DLD1 (cell line): ENCODE data around the gene PCAT6.
"Not testable (repeated sequence)": the region's sequence is repeated elsewhere in the genome, so short reads cannot be mapped to it uniquely, and the experiment has no call there.

Experiments used
- in situ Hi-C: cut with HindIII; loops from 2 replicates; pipeline ENCODE4 v1.10.0; 2017; ENCODE audit warnings: low sequenced_read_pairs

Gene PCAT6

DNA sequence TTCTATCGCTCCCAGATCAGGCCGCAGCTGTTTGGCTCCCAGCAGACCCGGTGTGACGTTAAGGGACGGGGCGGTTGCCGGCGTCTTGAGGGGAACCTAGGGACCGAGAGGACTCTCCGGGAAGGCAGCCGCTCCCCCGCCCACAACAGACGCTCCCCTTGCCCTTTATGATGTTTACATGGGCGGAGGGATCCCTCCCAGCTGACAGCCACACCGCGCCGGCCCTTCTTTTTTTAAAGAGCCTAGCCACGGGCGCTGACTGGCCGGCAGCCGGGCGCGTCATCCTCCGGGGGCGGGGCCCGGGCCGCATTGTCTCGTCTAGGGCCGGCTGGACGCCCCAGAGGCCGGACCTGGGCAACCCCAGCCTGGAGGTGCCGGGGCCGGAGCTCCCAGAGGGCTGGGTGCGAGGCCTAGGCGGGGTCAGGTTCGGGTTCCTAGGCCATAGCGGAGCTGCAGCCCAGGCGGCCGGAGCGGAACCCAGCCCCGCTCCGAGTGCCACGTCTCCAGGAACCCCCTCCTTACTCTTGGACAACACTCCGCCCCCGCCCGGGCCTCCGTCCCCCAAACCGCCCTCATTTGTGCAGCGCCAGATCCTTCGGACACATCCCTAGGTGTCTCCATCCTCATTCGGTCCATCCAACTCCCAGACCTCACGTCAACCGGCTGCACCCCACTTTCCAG lies at the start of gene PCAT6:
Gene PCAT6, plus strand, starts transcription at position 340 of the 681 bp plus-strand sequence.
- in situ Hi-C loops: no loop called here

DNA sequence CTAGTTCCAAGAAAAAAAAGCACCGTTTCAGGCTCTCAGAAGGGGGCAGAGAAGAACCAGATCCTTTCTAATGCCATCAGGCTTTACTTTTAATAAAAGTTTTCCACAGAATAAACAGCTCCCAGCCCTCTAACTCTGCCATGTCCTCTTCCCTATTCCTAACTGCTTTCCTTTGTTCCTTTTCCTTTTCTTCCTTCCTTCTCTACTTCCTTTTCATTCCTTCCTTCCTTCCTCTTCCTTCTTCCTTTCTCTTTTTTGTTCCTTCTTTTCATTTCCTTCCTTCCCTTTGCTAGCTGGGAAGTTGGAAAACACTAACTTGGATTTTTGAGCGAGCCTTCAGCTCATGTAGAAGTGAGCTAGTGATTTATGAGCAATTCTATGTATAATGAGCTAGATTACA lies 48.7 kb upstream of the PCAT6 start:
- in situ Hi-C loops: no loop called here

DNA sequence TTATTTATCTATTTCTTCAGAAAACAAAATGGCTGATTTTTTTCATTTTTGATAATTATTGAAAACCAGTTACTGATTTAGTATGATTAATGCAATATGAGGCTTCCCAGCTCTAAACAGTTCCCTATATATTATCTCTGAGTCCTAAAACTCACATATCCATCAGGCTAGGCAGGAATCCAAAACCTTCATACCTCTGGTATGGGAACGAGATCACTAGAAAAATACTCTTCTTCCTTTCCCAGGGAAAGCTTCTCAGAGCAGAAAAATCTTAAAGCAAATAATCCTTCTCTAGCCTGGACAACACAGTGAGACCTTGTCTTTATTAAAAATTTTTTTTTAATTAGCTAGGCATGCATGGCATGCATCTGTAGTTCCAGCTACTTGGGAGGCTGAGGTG lies 45.0 kb upstream of the PCAT6 start:
- in situ Hi-C loops: no loop called here

- in situ Hi-C loops: no loop called here
Measured at GRCh38 chr1:202770135-202770534, 40.6 kb upstream of the PCAT6 start.

DNA sequence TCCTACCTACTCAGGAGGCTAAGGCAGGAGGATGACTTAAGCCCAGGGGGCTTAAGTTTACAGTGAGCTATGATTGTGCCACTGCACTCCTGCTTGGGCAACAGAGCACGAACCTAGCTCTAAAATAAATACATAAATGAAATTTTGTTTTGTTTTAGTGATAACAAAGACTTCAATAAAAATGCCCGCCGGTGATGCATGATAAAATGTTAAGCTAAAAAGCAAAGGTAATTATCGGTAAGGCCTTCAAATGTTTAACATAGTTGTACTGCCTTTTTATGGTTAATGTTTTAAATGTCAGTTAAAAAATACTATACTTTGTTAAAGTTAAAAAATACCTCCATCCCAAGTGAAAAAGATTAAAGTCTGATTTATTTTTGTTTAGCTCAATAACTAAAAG lies 29.6 kb upstream of the PCAT6 start:
- in situ Hi-C loops: no loop called here

DNA sequence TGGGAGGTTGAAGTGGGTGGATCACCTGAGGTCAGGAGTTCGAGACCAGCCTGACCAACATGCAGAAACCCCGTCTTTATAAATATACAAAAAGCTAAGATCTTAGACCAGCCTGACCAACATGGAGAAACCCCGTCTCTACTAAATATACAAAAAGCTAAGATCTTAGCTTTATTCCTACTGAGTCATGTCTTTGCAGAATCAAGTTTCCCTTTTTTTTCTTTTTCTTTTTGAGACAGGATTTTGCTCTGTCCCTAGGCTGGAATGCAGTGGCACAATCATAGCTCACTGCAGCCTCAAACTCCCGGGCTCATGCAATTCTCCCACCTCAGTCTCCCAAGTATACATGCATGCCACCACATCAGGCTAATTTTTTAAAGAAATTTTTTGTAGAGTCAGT lies 23.9 kb upstream of the PCAT6 start:
- in situ Hi-C loops: no loop called here

DNA sequence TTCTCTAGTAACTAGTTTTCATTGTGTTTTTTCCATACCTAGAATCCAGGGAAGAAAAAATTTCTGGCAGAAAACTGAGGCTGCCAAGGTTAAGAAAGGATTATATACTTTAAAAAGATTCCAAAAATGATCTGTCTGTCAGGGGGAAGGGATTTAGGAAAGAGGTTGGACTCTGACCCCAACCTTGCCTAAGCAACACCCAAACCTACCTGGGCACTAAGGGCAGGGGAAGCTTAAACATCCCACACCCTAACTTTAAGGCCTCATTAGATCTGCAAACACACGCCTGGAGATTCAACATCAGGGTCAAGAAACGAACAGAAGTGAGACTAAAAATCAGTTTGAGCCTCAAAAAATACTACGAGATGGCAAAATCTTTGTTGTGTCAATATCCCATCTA lies 22.0 kb upstream of the PCAT6 start:
- in situ Hi-C loops: no loop called here

- in situ Hi-C loops: no loop called here
Measured at GRCh38 chr1:202791077-202791747, 19.5 kb upstream of the PCAT6 start.

- in situ Hi-C loops: no loop called here
Measured at GRCh38 chr1:202794051-202794740, 16.6 kb upstream of the PCAT6 start.

- in situ Hi-C loops: not testable (repeated sequence)
Measured at GRCh38 chr1:202794931-202795330, 15.8 kb upstream of the PCAT6 start.

DNA sequence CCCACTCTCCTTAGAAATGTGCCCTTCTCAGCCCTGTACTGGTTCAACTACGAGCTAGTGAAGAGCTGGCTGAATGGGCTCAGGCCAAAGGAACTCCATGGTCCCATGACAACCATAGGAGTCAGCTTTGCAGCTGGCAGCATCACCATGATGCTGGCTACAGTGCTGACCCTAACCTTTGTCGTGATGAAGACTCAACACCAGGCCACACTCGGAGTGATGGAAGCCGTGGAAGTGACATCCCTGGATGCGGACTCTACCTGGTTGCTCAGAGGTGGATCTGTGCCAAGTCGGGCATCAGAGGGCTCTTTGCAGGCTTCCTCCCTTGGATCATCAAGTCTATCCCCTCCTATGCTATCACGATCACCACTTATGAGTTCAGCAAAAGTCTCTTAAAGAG lies 14.1 kb upstream of the PCAT6 start:
- in situ Hi-C loops: no loop called here

DNA sequence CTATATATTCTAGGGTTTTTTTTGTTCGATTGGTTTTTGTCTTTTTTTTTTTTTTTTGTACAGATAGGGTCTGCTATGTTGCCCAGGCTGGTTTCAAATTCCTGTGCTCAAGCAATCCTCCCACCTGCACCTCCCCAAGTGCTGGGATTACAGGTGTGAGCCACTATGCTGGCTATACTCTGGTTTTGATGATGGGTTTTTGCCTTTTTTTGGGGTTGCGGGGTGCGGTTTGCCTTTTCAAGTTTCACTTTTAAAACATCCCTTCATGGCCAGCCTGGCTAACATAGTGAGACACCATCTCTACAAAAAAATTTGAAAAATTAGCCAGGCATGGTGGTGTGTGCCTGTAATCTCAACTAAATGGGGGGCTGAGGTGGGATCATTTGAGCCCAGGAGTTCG lies 12.5 kb upstream of the PCAT6 start:
- in situ Hi-C loops: no loop called here

DNA sequence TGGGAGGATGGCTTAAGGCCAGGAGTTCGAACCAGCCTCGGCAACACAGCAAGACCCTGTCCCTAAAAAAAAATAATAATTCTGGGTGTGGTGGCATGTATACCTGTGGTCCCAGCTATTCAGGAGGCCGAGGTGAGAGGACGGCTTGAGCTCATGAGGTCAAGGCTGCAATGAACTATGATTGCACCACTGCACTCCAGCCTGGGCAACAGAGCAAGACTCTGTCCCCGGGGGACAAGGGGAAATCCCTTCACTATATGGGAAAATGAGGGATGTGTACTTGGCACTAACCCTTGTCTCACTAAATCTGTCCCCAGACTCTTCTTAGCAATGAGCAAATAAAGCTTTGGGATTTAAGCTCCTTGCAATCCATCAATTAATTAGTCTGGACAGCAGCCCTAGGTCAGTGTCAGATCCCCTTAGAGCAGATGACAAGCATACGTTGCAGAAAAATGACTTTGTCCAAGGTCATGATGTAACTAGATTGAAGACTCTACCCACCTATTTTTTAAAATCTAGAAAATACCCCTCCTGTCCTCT lies 11.9 kb upstream of the PCAT6 start:
- in situ Hi-C loops: no loop called here

DNA sequence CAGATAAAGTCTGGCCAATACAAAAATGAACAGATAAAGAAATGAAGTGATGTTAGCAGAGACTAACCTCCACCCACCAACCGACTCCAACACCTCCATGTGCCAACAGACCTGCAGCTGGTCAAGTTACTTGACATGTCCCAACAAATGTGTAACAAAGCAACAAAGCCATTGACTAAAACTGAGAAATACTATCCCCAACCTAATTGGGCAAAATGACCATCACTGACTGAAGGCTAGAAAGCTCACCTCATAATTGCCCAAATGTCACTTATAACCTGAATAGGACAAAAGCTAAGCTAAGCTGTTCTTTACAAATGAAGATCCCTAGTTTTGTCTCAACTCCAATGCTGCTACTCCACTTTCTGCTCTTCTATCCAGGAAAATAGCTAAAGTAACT lies 10.0 kb upstream of the PCAT6 start:
- in situ Hi-C loops: no loop called here

DNA sequence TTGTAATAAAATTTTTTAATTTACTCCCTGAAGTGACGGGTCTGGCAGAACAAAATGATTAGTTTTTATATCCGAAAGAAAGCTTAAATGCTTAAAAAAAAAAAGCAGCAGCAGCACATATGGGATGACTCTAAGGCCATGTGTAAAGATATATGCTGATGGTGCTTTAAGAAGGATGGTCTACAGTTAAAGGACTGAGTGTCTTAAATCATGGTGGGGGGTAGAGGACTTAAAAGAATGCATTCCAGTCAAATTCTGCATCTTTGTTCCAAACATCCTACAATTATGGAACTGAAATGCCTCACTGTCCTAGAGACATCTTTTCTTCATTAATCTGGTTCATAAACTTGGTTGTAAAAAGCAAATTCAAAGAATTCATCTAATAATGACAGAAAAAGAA lies 9.6 kb upstream of the PCAT6 start:
- in situ Hi-C loops: no loop called here

DNA sequence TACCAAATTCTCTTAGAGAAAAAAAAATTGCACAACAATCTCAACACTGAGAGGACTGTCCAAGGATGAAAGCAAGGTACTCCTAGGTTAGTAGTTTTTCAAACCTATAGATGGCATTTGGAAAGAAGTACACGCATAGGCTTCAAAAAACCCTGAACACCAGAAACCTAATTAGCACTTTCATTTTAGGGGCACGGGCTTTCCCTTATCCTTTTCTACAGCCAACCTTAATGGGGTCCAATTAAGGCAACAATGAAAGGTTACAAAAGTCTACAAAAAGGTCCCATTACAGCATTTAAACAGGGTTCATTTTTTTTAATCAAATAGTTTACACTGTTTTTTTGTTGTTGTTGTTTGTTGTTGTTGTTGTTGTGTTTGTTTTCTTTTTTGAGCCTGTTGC lies 8.7 kb upstream of the PCAT6 start:
- in situ Hi-C loops: no loop called here

- in situ Hi-C loops: no loop called here
Measured at GRCh38 chr1:202802998-202803932, 7.5 kb upstream of the PCAT6 start.

GRCh38 chr1:202804126-202804525 lies 6.6 kb upstream of the PCAT6 start:
- in situ Hi-C loops: no loop called here

GRCh38 chr1:202805886-202806844 lies 4.6 kb upstream of the PCAT6 start:
- in situ Hi-C loops: no loop called here
